Activated effector memory CD4-positive, alpha-beta T cell treated with Interleukin-2 at 50 U/mL for 16 hours (primary cell): ENCODE measurements around the gene PLEKHH3.
"Not testable (repeated sequence)": the region's sequence is repeated elsewhere in the genome, so short reads cannot be mapped to it uniquely, and the experiment has no call there.

Experiments used
- DNase-seq: peaks from one replicate; pipeline ENCODE4 v3.0.0-alpha.2; 2020

Gene PLEKHH3

DNA sequence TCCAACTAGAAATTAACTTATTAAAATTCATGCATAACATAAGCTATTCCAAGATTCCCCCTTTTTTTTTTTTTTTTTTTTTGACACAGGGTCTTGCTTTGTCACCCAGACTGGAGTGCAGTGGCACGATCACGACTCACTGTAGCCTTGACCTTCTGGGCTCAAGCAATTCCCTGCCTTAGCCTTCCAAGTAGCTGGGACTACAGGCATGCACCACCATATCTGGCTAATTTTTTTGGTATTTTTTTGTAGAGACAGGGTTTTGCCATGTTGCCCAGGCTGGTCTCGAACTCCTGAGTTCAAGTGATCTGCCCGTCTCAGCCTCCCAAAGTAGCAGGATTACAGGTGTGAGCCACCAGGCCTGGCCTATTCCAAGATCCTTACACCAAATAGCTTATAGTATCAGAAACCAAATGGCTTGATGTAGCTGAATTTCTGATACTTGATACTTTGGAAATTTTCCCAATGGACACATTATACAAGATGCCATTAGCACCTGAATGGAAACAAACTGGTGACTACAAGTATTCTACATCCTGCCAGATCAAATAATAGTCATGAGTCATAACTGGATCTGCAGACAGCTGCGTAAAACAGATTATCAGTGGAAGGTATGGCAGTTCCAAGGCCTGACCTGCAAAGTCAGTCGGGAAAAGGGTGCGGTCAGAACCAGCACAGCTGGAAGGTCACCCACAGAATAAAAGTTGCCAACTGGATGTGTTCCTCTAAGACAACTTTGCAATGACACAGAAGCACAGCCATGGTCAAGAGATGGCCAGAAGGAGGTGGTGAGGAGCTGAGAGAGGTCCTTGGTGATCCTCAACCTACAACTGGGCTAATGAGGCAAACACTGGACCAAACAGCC lies 52.8 kb downstream of the PLEKHH3 start:
- no peak for DNase-seq

DNA sequence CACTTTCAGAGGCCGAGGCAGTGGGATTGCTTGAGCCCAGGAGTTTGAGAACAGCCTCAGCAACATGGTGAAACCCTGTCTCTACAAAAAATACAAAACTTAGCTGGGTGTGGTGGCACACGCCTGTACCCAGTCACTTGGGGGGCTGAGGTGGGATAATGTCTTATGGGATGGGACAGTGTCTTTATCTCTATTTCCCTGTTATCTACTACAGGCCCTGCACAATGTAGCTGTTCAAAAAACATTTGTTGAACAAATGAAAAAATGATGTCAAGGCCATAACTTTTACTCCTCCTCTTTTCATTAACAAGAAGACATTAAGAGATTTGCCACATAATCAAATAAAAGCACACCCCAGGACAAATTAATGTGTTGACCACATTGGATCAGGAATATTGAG lies 53.5 kb downstream of the PLEKHH3 start:
- DNase-seq = no peak

DNA sequence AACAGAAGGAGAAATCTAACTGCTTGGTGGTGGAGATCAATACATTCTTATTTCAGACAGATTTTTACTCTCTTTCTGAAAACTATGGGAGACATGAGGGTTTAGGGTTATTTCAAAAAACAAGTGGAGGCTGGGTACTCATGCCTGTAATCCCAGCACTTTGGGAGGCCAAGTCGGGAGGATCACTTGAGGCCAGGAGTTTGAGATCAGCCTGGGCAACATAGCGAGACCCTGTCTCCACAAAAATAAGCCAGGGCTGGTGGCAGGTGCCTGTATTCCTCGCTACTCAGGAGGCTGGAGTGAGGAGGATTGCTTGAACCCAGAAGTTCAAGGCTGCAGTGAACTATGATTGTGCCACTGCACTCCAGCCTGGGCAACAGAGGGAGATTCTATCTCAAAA lies 54.8 kb downstream of the PLEKHH3 start:
- DNase-seq = not testable (repeated sequence)

- no peak for DNase-seq
Observed at GRCh38 chr17:42618442-42619150, 58.2 kb downstream of the PLEKHH3 start.

DNA sequence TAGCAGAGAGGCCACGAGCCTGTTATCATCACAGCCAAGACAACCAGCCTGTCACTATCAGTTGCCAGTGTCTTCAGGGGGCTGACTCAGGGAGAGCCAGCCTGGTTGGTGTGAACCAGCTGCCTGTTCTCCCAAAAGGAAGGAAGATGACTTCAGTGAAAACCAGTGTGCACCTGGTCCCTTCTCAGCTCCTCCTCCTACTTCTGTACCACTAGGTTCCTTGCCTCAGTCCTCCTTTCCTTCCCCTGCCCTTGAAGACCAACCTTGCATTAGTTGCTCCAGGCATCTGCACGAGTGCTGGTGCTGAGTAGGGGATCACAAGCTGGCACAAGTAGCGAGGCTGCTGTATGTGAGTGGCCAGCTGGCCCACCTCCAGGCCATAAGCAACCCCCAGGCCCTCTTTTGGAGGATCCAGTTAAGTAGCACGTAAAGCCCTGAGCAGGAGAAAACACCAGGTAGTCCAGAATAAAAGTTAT lies 58.8 kb downstream of the PLEKHH3 start:
- no peak for DNase-seq
